Measurements from ENCODE around the gene CD300LG.

The CD300LG gene

GRCh38 chr17:43808076-43808475 lies 38.9 kb upstream of the CD300LG start:
- DNase-seq (ENCODE audit: low spot score) = peak; percentile 5
- TF ChIP-seq, protein P1, sequence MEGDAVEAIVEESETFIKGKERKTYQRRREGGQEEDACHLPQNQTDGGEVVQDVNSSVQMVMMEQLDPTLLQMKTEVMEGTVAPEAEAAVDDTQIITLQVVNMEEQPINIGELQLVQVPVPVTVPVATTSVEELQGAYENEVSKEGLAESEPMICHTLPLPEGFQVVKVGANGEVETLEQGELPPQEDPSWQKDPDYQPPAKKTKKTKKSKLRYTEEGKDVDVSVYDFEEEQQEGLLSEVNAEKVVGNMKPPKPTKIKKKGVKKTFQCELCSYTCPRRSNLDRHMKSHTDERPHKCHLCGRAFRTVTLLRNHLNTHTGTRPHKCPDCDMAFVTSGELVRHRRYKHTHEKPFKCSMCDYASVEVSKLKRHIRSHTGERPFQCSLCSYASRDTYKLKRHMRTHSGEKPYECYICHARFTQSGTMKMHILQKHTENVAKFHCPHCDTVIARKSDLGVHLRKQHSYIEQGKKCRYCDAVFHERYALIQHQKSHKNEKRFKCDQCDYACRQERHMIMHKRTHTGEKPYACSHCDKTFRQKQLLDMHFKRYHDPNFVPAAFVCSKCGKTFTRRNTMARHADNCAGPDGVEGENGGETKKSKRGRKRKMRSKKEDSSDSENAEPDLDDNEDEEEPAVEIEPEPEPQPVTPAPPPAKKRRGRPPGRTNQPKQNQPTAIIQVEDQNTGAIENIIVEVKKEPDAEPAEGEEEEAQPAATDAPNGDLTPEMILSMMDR (IDR thresholded peaks at IDR 0.05) = no peak

GRCh38 chr17:43809121-43809520 lies 37.9 kb upstream of the CD300LG start:
- no peak overlapping the region for H3K4me3 ChIP-seq
- DNase-seq (ENCODE audit: low spot score) = peak; percentile 9
- H3K27ac ChIP-seq = no peak overlapping the region
- TF ChIP-seq, protein P1 (IDR thresholded peaks at IDR 0.05) = no peak

More at GRCh38 chr17:43808076-43808475, 38.9 kb upstream of the CD300LG start:
- no peak overlapping the region for H3K27ac ChIP-seq
- no peak overlapping the region for H3K4me3 ChIP-seq

DNA sequence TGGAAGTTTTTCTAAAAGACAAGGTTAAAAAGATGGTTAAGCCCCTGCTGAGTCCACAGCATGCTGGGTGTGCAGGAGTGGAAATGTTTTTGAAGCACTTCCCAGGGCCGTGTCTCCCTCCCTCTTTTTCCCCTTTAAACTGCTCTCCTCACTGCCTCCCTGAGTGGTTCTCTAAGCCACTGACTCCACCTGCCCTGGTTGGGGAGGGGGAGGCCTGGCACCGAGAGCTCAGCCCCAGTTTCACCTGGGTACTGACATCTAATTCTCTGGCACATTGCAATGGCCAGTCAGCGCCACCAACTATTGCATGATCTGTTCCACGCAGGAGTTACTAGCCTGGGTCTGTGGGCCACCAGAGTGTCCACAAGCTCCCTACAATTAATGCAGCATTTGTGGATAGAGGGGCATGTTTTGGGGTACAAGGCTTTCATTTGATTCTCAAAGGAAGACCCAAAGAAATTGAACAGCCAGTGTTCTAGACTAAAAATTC lies 36.7 kb upstream of the CD300LG start:
- Histone ChIP-seq H3K27ac (no peak overlapping the region), H3K4me3 (no peak overlapping the region)
- peak; percentile 66 for DNase-seq (ENCODE audit: low spot score)
- TF ChIP-seq, protein P1 (IDR thresholded peaks at IDR 0.05) = no peak

GRCh38 chr17:43810823-43811222 lies 36.2 kb upstream of the CD300LG start:
- H3K4me3 ChIP-seq = no peak overlapping the region
- peak; percentile 40 for DNase-seq (ENCODE audit: low spot score)
- no peak overlapping the region for H3K27ac ChIP-seq
- TF ChIP-seq, protein P1 (IDR thresholded peaks at IDR 0.05) = no peak

- H3K27ac ChIP-seq = no peak overlapping the region
- DNase-seq (ENCODE audit: low spot score) = peak; percentile 49
- no peak overlapping the region for H3K4me3 ChIP-seq
- TF ChIP-seq, protein P1 (IDR thresholded peaks at IDR 0.05) = no peak
Observed at GRCh38 chr17:43812396-43813265, 34.3 kb upstream of the CD300LG start.

DNA sequence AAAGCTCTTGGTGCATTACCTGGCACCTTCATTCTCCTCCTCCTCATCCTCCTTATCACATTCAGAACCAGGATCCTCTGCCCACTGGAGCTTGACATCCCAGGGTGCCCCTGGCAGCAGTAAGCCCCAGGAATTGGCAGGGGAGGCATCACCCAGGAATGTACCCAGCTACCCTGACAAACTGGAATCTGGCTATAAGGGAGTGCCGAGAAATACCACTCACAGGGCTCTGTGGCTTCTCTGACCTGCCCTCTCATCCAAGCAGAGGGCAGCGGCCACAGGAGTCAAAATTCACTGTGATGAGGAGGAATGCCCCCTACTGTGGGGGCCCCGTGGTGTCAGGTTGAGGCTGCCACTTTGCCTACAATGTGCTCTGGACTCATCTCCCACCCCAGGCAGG lies 33.6 kb upstream of the CD300LG start:
- no peak overlapping the region for H3K27ac ChIP-seq
- peak; percentile 29 for DNase-seq (ENCODE audit: low spot score)
- TF ChIP-seq, protein P1 (IDR thresholded peaks at IDR 0.05) = no peak
- H3K4me3 ChIP-seq = no peak overlapping the region

DNA sequence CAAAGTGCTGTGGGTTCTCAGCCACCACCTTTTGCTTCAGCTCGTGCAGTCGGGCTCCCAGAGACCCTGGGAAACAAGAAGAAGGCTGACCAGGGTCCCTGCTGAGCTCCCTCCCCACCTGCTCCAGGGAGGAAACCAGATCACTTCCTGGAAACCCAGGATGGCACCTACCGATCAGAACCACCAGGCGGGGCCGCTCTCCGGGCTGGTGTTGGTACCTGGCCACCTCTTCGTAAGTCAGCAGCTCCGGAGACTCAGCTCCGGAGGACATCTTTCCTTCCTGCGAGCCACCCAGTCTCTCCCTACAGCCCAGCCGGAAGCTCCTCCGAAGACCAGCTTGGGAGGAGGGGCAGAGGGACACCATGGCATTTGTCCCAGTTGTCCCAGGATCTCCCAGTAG lies 33.0 kb upstream of the CD300LG start:
- TF ChIP-seq, protein P1 (IDR thresholded peaks at IDR 0.05) = no peak
- H3K4me3 ChIP-seq = no peak overlapping the region
- DNase-seq (ENCODE audit: low spot score) = peak; percentile 43
- H3K27ac ChIP-seq = no peak overlapping the region

Data from coronary artery (tissue), 2 donors.